Breast epithelium (tissue), 4 donors: ENCODE results near the gene BORA. TPM values are rescaled to one million over a fixed set of nuclear protein-coding genes. Genes with fewer than 3 reads are reported as not detected.

Source experiments
- DNase-seq, 2 donors: peaks; one replicate each; pipeline ENCODE4 v3.0.0-alpha.2; 2019; ENCODE audit warnings: low spot score in 2 of 2
- H3K27ac ChIP-seq, 2 donors: fragments of 200-600 bp; sonication (generic) in 1 of 2; one replicate each; pipeline ENCODE4 v1.5.1; 2016 to 2019; ENCODE audit warnings: mild to moderate bottlenecking in 1 of 2
- H3K27me3 ChIP-seq, 2 donors: fragments of 200-600 bp; sonication (generic) in 1 of 2; one replicate each; pipeline versions ENCODE4 v1.5.1 to v1.6.0; 2017 to 2019; ENCODE audit warnings: control low read depth in 1 of 2, mild to moderate bottlenecking in 1 of 2
- H3K36me3 ChIP-seq: fragments of 200-600 bp; one replicate; pipeline ENCODE4 v1.5.1; 2019
- H3K4me1 ChIP-seq, 2 donors: fragments of 200-600 bp; sonication (generic); one replicate each; pipeline ENCODE4 v1.5.1; 2016 to 2019; ENCODE audit warnings: control low read depth in 1 of 2
- H3K4me3 ChIP-seq, 3 donors: fragments of 200-600 bp; sonication (generic); 1 replicate in 2 of 3; 2 replicates in 1 of 3; pipeline ENCODE4 v1.5.1; 2016 to 2019; ENCODE audit warnings: mild to moderate bottlenecking in 3 of 3, moderate library complexity in 2 of 3
- H3K9me3 ChIP-seq, 2 donors: fragments of 200-600 bp; sonication (generic) in 1 of 2; one replicate each; pipeline ENCODE4 v1.5.1; 2016 to 2019; ENCODE audit warnings: control low read depth in 1 of 2
- POLR2A ChIP-seq: fragments of 450-650 bp; IDR thresholded peaks from one replicate; pipeline ENCODE4 v1.6.1; 2016; ENCODE audit warnings: antibody characterized with exemption, mild to moderate bottlenecking, moderate library complexity
- POLR2AphosphoS5 ChIP-seq, 3 donors: sonication (generic); formaldehyde crosslinking; IDR thresholded peaks; one replicate each; pipeline ENCODE4 v1.6.1; 2017; ENCODE audit warnings: antibody characterized with exemption in 3 of 3
- intact Hi-C: fragments of 100-400 bp; cut with DNase I; formaldehyde crosslinking; loops from one replicate; pipeline ENCODE4 v1.15.1; 2023; ENCODE audit warnings: low total_unique reads
- total RNA-seq, 3 donors: library from RNA; depleted of rRNA; stranded (reverse); fragments of >200 nt; gene quantifications; one replicate each; pipeline ENCODE4 v1.1.0, GENCODE V29; 2016
- TF ChIP-seq, protein P1 (sequence below), 3 donors: fragments of 450-650 bp; IDR thresholded peaks; one replicate each; pipeline ENCODE4 v1.5.1; 2016 to 2017; ENCODE audit warnings: antibody characterized with exemption in 3 of 3, mild to moderate bottlenecking in 3 of 3, moderate library complexity in 3 of 3

The BORA gene
- total RNA-seq, 3 donors from 2014 or later, result 4.3 to 5.3 (median 4.8) TPM

DNA sequence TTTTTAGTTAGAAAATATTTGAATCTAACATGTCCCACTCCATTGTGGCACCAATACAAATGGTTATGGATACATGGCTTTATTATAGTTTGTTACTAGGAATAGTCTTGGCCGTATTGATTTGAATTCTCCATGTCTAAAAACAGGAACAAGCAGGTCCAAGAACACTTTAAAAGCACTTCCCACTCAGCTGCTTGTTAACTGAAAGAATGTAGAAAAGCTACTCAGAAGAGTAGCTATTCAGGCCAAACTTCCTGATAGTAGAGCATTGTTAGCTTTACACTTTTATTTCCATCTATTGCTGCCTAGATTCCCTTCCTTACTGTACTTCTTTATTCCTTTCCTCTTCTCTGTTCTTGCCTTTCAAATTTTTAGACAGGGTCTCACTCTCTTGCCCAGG lies 61.1 kb downstream of the BORA start:
- H3K36me3 ChIP-seq, result no peaks in the 10 kb centered on the region
- H3K4me3 ChIP-seq, result no peak overlapping the region
- TF ChIP-seq, protein P1, sequence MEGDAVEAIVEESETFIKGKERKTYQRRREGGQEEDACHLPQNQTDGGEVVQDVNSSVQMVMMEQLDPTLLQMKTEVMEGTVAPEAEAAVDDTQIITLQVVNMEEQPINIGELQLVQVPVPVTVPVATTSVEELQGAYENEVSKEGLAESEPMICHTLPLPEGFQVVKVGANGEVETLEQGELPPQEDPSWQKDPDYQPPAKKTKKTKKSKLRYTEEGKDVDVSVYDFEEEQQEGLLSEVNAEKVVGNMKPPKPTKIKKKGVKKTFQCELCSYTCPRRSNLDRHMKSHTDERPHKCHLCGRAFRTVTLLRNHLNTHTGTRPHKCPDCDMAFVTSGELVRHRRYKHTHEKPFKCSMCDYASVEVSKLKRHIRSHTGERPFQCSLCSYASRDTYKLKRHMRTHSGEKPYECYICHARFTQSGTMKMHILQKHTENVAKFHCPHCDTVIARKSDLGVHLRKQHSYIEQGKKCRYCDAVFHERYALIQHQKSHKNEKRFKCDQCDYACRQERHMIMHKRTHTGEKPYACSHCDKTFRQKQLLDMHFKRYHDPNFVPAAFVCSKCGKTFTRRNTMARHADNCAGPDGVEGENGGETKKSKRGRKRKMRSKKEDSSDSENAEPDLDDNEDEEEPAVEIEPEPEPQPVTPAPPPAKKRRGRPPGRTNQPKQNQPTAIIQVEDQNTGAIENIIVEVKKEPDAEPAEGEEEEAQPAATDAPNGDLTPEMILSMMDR (IDR thresholded peaks at IDR 0.05), result no peak
- TF ChIP-seq POLR2AphosphoS5 (IDR thresholded peaks at IDR 0.05) (no peak), POLR2A (no peak)
- H3K27ac ChIP-seq, result no peak overlapping the region
- H3K27me3 ChIP-seq, result no peaks in the 10 kb centered on the region
- intact Hi-C loops, result no loop called here
- no peaks in the 10 kb centered on the region for H3K4me1 ChIP-seq
- no peaks in the 10 kb centered on the region for H3K9me3 ChIP-seq
- no peak for DNase-seq

DNA sequence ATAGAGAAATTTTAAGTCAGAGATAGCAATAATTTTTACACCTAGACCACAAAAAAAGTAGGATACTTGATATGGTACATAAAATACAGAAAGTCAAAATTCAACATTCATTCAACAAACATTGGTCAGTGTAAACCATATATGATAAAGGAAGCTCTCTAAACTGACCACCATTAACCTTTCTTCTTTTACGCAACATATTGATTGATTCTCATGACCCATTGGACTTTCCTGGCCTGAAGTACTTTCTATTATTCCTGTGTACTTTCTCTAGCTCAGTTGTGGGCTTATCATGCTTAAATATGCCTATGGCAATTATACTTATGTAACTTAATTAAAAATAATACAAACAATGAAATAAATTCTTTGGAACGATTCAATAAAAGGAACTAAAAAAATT lies 64.9 kb downstream of the BORA start:
- no peaks in the 10 kb centered on the region for H3K27me3 ChIP-seq
- H3K4me1 ChIP-seq, result no peaks in the 10 kb centered on the region
- TF ChIP-seq POLR2AphosphoS5 (IDR thresholded peaks at IDR 0.05), result no peak
- TF ChIP-seq, protein P1 (IDR thresholded peaks at IDR 0.05), result no peak
- no peak for TF ChIP-seq POLR2A
- H3K4me3 ChIP-seq, result no peak overlapping the region
- intact Hi-C loops, result no loop called here
- H3K36me3 ChIP-seq, result peaks cover 3% of the 10 kb centered on the region
- H3K27ac ChIP-seq, result no peak overlapping the region
- DNase-seq, result no peak
- H3K9me3 ChIP-seq, result no peaks in the 10 kb centered on the region

DNA sequence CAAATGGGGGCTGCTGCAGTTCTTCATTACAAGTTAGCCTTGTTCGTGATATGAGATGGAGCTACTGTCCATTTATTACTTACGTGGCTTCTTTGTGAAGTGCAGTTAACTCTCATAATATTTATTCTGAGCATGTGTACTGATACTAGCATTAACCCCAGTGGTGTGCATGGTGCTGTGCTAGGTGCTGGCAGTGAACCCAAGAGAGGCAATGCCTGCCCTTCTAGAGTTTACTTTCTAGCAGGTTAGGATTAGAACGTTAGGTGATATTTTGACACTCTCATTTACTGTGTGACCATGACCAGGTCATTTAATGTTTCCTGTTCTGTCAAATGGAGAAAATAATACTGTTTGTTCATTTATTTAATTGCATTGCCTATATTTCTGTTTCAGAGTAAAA lies 71.1 kb downstream of the BORA start:
- no peak overlapping the region for H3K27ac ChIP-seq
- DNase-seq, result no peak
- H3K4me1 ChIP-seq, result no peaks in the 10 kb centered on the region
- intact Hi-C loops, result no loop called here
- H3K27me3 ChIP-seq, result no peaks in the 10 kb centered on the region
- no peak overlapping the region for H3K4me3 ChIP-seq
- no peaks in the 10 kb centered on the region for H3K9me3 ChIP-seq
- peaks cover 3% of the 10 kb centered on the region for H3K36me3 ChIP-seq
- no peak for TF ChIP-seq POLR2AphosphoS5 (IDR thresholded peaks at IDR 0.05)
- no peak for TF ChIP-seq POLR2A
- TF ChIP-seq, protein P1 (IDR thresholded peaks at IDR 0.05), result no peak

DNA sequence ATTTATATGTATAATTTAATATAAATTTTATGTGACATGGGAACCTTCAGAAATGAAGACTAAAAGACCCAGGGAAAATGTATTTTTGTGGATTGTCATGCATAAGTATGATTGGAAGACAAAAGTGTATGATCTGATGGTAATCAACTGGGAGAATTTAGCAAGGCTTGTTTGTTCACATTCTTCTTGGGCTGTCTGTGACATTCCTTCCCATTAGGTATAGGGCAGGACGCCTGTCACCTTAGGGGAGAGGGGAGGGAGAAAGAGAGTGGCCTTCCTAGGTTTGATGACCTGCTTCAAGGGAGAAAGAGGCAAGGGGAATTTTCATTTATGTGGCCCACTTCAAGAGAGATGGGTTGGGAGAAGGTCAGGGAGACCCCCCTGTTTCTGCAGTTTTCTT lies 76.6 kb downstream of the BORA start:
- TF ChIP-seq, protein P1 (IDR thresholded peaks at IDR 0.05), result no peak
- TF ChIP-seq POLR2AphosphoS5 (IDR thresholded peaks at IDR 0.05) (no peak), POLR2A (no peak)
- Histone ChIP-seq H3K27ac (no peak overlapping the region), H3K36me3 (no peaks in the 10 kb centered on the region), H3K4me3 (no peak overlapping the region), H3K9me3 (no peaks in the 10 kb centered on the region), H3K4me1 (no peaks in the 10 kb centered on the region), H3K27me3 (no peaks in the 10 kb centered on the region)
- DNase-seq, result no peak
- intact Hi-C loops, result loop anchor here (10.0 kb wide), 1 partner anchor 430 kb away; no protein-coding TSS in a partner anchor

Other genes starting within 250 kb of the BORA start
- gene MZT1, start 294 bp upstream of the BORA start, total RNA-seq, result 10 to 100 TPM in 1 of 3 donors, 1 to 10 TPM in 2; 5.6 to 10.1 (median 7.9) TPM
- gene DIS3, start 54.0 kb downstream of the BORA start, total RNA-seq, result 10 to 100 TPM; 26.9 to 36.6 (median 35.7) TPM
- 10 to 100 TPM; 22.2 to 39.7 (median 26.5) TPM for gene PIBF1, start 54.2 kb downstream of the BORA start, total RNA-seq